Esophagus muscularis mucosa (tissue), 4 donors: ENCODE data around the gene FLII. TPM values are rescaled to one million over a fixed set of nuclear protein-coding genes. Genes with fewer than 3 reads are reported as not detected.

Experiments used
- DNase-seq: peaks from one replicate; pipeline ENCODE4 v3.0.0-alpha.2; 2017; ENCODE audit errors: extremely low spot score
- H3K27ac ChIP-seq, 4 donors: fragments of 200-600 bp; sonication (generic); replicated peaks in 1 of 4; 1 replicate in 3 of 4; 2 replicates in 1 of 4; pipeline ENCODE4 v1.5.1; 2016 to 2019; ENCODE audit warnings: mild to moderate bottlenecking in 1 of 4
- H3K27me3 ChIP-seq, 4 donors: fragments of 200-600 bp; sonication (generic); one replicate each; pipeline versions ENCODE4 v1.5.1 to v1.6.0; 2016 to 2019
- H3K36me3 ChIP-seq, 4 donors: fragments of 200-600 bp; sonication (generic); one replicate each; pipeline ENCODE4 v1.5.1; 2016 to 2019
- H3K4me1 ChIP-seq, 4 donors: fragments of 200-600 bp; sonication (generic); one replicate each; pipeline ENCODE4 v1.5.1; 2016 to 2019
- H3K4me3 ChIP-seq, 4 donors: fragments of 200-600 bp; sonication (generic); 1 replicate in 2 of 4; 2 replicates in 2 of 4; pipeline ENCODE4 v1.5.1; 2016 to 2019; ENCODE audit warnings: mild to moderate bottlenecking in 4 of 4, moderate library complexity in 1 of 4
- H3K9me3 ChIP-seq, 4 donors: fragments of 200-600 bp; sonication (generic); 1 replicate in 3 of 4; 2 replicates in 1 of 4; pipeline ENCODE4 v1.5.1; 2016 to 2019
- EP300 ChIP-seq: sonication (generic); formaldehyde crosslinking; IDR thresholded peaks from one replicate; pipeline ENCODE4 v1.6.1; 2017; ENCODE audit warnings: antibody characterized with exemption
- POLR2A ChIP-seq: fragments of 450-650 bp; IDR thresholded peaks from one replicate; pipeline ENCODE4 v1.6.1; 2017; ENCODE audit warnings: antibody characterized with exemption, moderate library complexity, mild to moderate bottlenecking, low read depth
- POLR2AphosphoS5 ChIP-seq, 2 donors: sonication (generic); formaldehyde crosslinking; IDR thresholded peaks; one replicate each; pipeline ENCODE4 v1.6.1; 2017; ENCODE audit warnings: antibody characterized with exemption in 2 of 2
- WGBS: methylation state at CpG from one replicate; pipeline ENCODE4 v1.1.5; 2018; 5-methylcytosine and 5-hydroxymethylcytosine counted together
- intact Hi-C: fragments of 100-400 bp; cut with DNase I; formaldehyde crosslinking; loops from one replicate; pipeline ENCODE4 v1.15.1; 2023
- total RNA-seq, 4 donors: library from RNA; depleted of rRNA; stranded (reverse); fragments of >200 nt; gene quantifications; one replicate each; pipeline versions ENCODE4 v1.1.0 to v1.2.1, GENCODE V29; 2016
- TF ChIP-seq, protein P1 (sequence below), 3 experiments: fragments of 200-600 bp in 2 of 3; fragments of 450-650 bp in 1 of 3; sonication (generic) in 2 of 3; IDR thresholded peaks; one replicate each; pipeline ENCODE4 v1.5.1; 2017 to 2019; ENCODE audit warnings: antibody characterized with exemption in 3 of 3, mild to moderate bottlenecking in 2 of 3, moderate library complexity in 1 of 3

FLII gene
- total RNA-seq, 4 donors from 2014 or later, result 302 to 528 (median 408) TPM

DNA sequence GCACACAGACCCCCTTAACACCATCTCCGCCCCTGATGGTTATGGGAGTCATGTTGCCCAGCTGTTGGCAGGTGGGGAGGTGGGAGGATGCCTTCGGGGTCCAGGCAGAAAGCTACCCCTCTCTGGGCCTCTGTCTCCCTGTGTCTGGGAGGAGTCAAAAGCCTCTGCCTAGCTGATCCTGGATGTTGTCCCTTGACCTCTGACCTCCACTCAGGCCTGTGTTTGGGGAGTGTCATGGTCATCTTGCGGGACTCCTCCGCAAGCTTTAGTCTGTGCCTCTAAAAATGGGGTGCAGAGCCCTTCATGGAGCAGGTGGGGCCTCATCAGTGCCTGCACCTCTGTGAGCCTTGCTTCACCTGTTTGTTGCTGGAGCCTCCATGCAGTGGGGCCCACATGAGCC lies 29.3 kb downstream of the FLII start:
- peaks cover 14 to 62% (median 26%) of the 10 kb centered on the region in 4 donors for H3K4me1 ChIP-seq
- H3K27me3 ChIP-seq, result no peaks in the 10 kb centered on the region
- H3K4me3 ChIP-seq, result no peak overlapping the region
- no peaks in the 10 kb centered on the region for H3K9me3 ChIP-seq
- TF ChIP-seq POLR2A, result no peak
- TF ChIP-seq, protein P1, sequence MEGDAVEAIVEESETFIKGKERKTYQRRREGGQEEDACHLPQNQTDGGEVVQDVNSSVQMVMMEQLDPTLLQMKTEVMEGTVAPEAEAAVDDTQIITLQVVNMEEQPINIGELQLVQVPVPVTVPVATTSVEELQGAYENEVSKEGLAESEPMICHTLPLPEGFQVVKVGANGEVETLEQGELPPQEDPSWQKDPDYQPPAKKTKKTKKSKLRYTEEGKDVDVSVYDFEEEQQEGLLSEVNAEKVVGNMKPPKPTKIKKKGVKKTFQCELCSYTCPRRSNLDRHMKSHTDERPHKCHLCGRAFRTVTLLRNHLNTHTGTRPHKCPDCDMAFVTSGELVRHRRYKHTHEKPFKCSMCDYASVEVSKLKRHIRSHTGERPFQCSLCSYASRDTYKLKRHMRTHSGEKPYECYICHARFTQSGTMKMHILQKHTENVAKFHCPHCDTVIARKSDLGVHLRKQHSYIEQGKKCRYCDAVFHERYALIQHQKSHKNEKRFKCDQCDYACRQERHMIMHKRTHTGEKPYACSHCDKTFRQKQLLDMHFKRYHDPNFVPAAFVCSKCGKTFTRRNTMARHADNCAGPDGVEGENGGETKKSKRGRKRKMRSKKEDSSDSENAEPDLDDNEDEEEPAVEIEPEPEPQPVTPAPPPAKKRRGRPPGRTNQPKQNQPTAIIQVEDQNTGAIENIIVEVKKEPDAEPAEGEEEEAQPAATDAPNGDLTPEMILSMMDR (IDR thresholded peaks at IDR 0.05), result no peak
- TF ChIP-seq EP300, result no peak
- TF ChIP-seq POLR2AphosphoS5 (IDR thresholded peaks at IDR 0.05), result no peak
- no peak for DNase-seq
- H3K27ac ChIP-seq, result no peak overlapping the region
- 100% methylated on average over 2 of the region's 4 CpGs for WGBS
- H3K36me3 ChIP-seq, result peaks cover 0 to 22% (median 19%) of the 10 kb centered on the region in 4 donors
- intact Hi-C loops, result no loop called here

DNA sequence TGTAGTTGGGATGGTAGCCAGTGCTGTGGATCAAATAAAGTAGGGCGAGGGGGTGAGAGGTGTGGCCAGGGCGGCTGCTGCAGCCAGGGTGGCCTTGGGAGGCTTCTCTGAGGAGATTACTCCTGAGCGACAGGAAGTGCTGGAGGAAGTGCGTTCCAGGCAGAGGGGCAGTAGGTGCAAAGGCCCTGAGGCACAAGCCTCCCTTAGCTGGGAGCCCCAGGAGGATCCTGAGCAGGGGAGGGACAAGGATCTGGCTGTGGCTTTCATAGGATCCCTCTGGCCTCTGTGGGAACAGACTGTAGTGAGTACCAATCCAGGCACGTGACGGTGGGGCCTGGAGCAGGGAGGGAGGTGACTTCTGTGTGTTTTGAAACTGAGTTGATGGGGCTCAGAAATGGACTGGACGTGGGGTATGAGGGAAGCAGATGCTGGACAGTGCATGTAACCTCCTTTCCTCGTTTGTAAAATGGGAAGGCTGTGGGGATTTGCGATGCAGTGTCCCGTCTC lies 30.3 kb downstream of the FLII start:
- intact Hi-C loops, result no loop called here
- H3K36me3 ChIP-seq, result peaks cover 0 to 12% (median 9%) of the 10 kb centered on the region in 4 donors
- 94% methylated on average over 10 of the region's 10 CpGs for WGBS

DNA sequence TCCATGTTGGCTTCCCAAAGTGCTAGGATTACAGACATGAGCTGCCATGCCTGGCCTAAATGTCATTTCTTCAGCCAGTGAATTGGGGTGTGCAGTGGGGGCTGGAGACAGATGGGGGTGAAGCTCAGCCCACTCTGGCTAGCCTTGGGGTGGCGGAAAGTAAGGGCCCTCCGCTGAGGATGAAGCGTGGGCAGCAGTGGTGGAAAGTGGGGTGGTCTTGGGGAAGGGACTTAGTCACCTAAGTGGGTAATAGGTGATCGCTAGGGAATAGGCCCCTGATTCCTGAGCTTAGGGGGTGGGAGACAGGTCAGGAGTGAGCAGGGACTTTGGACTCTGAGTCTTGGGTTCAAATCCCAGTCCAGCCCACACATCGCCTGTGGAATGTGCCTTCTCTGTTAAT lies 30.9 kb downstream of the FLII start:
- Histone ChIP-seq H3K4me1 (peaks cover 14 to 65% (median 27%) of the 10 kb centered on the region in 4 donors), H3K9me3 (no peaks in the 10 kb centered on the region), H3K4me3 (no peak overlapping the region), H3K27me3 (no peaks in the 10 kb centered on the region), H3K27ac (no peak overlapping the region), H3K36me3 (peaks cover 0 to 6% (median 3%) of the 10 kb centered on the region in 4 donors)
- no peak for DNase-seq
- WGBS, result 92% methylated on average over 5 of the region's 5 CpGs
- intact Hi-C loops, result no loop called here
- TF ChIP-seq POLR2A, result no peak
- TF ChIP-seq POLR2AphosphoS5 (IDR thresholded peaks at IDR 0.05), result no peak
- no peak for TF ChIP-seq EP300
- TF ChIP-seq, protein P1 (IDR thresholded peaks at IDR 0.05), result no peak

More for the DNA sequence above, 30.3 kb downstream of the FLII start:
- Histone ChIP-seq H3K27me3 (no peaks in the 10 kb centered on the region), H3K9me3 (no peaks in the 10 kb centered on the region), H3K27ac (no peak overlapping the region), H3K4me1 (peaks cover 14 to 65% (median 27%) of the 10 kb centered on the region in 4 donors), H3K4me3 (no peak overlapping the region)
- DNase-seq, result no peak
- no peak for TF ChIP-seq EP300
- TF ChIP-seq, protein P1 (IDR thresholded peaks at IDR 0.05), result no peak
- TF ChIP-seq POLR2A, result no peak
- no peak for TF ChIP-seq POLR2AphosphoS5 (IDR thresholded peaks at IDR 0.05)

DNA sequence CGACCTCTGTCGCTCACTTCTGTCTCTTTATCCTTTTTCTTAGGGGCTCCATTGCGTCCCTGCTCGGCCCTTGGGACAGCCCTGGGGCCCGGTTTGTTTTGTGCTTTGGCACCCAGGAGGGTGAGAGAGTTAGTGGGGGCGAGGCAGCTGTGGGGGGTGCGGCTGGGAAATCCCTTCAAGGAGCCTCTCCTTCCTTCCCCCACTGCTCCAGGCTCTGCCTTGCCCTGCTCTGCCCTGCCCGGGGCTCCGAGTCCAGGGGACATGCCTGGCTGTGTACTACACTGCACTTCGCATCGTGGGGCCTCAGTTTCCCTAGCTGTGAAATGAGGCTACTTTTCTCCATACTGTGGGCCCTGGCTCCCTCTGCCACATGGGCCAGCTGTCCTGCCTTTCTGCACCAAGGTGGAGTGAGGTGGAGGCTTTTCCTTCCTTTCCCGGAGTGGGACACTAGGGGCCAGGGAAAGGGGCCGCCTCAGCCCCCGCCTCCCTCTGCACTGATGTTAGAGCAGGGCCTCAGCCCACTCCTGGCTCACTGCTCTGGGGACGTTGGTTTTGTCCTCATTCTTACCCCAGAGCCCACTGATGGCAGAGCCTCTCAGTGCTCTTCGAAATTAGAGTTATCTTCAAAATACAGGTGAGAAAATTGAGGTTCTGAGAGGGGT lies 32.1 kb downstream of the FLII start:
- intact Hi-C loops, result no loop called here
- H3K27ac ChIP-seq, result peak overlapping the region; percentile 65 to 79 (median 67)
- no peak for DNase-seq
- 28% methylated on average over 16 of the region's 16 CpGs for WGBS
- H3K4me3 ChIP-seq, result peak overlapping the region; percentile 66 to 89 (median 72)
- no peaks in the 10 kb centered on the region for H3K27me3 ChIP-seq
- peaks cover 14 to 65% (median 27%) of the 10 kb centered on the region in 4 donors for H3K4me1 ChIP-seq
- no peaks in the 10 kb centered on the region for H3K9me3 ChIP-seq
- TF ChIP-seq POLR2A (no peak), EP300 (no peak), POLR2AphosphoS5 (IDR thresholded peaks at IDR 0.05) (no peak)
- TF ChIP-seq, protein P1 (IDR thresholded peaks at IDR 0.05), result no peak
- H3K36me3 ChIP-seq, result no peaks in the 10 kb centered on the region
